ENCODE data around the gene FAM20C.
"Not testable (repeated sequence)": the region's sequence is repeated elsewhere in the genome, so short reads cannot be mapped to it uniquely, and the experiment has no call there.

The FAM20C gene

GRCh38 chr7:261341-262250 is 69.2 kb downstream of the FAM20C start:
- no peak for DNase-seq

GRCh38 chr7:262251-262572 is 69.8 kb downstream of the FAM20C start:
- no peak for DNase-seq

- DNase-seq = not testable (repeated sequence)
Measured at GRCh38 chr7:262631-263311, 70.4 kb downstream of the FAM20C start.

- DNase-seq = not testable (repeated sequence)
Measured at GRCh38 chr7:263483-264351, 71.3 kb downstream of the FAM20C start.

GRCh38 chr7:264541-265191 is 72.3 kb downstream of the FAM20C start:
- DNase-seq = no peak

GRCh38 chr7:265192-265997 is 73.0 kb downstream of the FAM20C start:
- no peak for DNase-seq

GRCh38 chr7:265998-266850 is 73.9 kb downstream of the FAM20C start:
- no peak for DNase-seq

- DNase-seq = no peak
Measured at GRCh38 chr7:266851-267840, 74.8 kb downstream of the FAM20C start.

GRCh38 chr7:268991-269390 is 76.6 kb downstream of the FAM20C start:
- no peak for DNase-seq

- no peak for DNase-seq
Measured at GRCh38 chr7:269721-270120, 77.3 kb downstream of the FAM20C start.

- DNase-seq = no peak
Measured at GRCh38 chr7:270351-270983, 78.1 kb downstream of the FAM20C start.

- no peak for DNase-seq
Measured at GRCh38 chr7:271266-272107, 79.1 kb downstream of the FAM20C start.

- DNase-seq = no peak
Measured at GRCh38 chr7:272108-272615, 79.8 kb downstream of the FAM20C start.

- no peak for DNase-seq
Measured at GRCh38 chr7:272631-273030, 80.3 kb downstream of the FAM20C start.

GRCh38 chr7:273327-273726 is 81.0 kb downstream of the FAM20C start:
- DNase-seq = no peak

GRCh38 chr7:274266-274665 is 81.9 kb downstream of the FAM20C start:
- no peak for DNase-seq

GRCh38 chr7:276230-276835 is 84.0 kb downstream of the FAM20C start:
- DNase-seq = no peak

GRCh38 chr7:277228-277627 is 84.9 kb downstream of the FAM20C start:
- DNase-seq = no peak
